AG10803 (cell line): ENCODE data around the gene AVL9.
"Not testable (repeated sequence)": the region's sequence is repeated elsewhere in the genome, so short reads cannot be mapped to it uniquely, and the experiment has no call there.

Experiments
- DNase-seq: peaks from one replicate; pipeline ENCODE4 v3.0.0; 2010; ENCODE audit warnings: low read depth
- H3K4me3 ChIP-seq: 2 replicates; pipeline ENCODE4 v1.5.1; 2011; ENCODE audit warnings: mild to moderate bottlenecking, low read length, control low read depth
- CTCF ChIP-seq: conservative IDR thresholded peaks from 2 replicates; pipeline ENCODE4 v1.5.1; 2011; ENCODE audit warnings: mild to moderate bottlenecking, low read length, control low read depth, inconsistent platforms

The AVL9 gene

GRCh38 chr7:32609463-32609862, 114.2 kb downstream of the AVL9 start:
- DNase-seq, result no peak
- TF ChIP-seq CTCF, result no peak

GRCh38 chr7:32611201-32612099, 116.2 kb downstream of the AVL9 start:
- DNase-seq, result peak; percentile 50
- no peak for TF ChIP-seq CTCF
- H3K4me3 ChIP-seq, result no peak overlapping the region

More at GRCh38 chr7:32609463-32609862, 114.2 kb downstream of the AVL9 start:
- H3K4me3 ChIP-seq, result no peak overlapping the region

GRCh38 chr7:32616625-32617024, 121.3 kb downstream of the AVL9 start:
- peak; percentile 93 for DNase-seq
- no peak for TF ChIP-seq CTCF

GRCh38 chr7:32618470-32618869, 123.2 kb downstream of the AVL9 start:
- DNase-seq, result no peak
- no peak overlapping the region for H3K4me3 ChIP-seq
- TF ChIP-seq CTCF, result no peak

More at GRCh38 chr7:32616625-32617024, 121.3 kb downstream of the AVL9 start:
- H3K4me3 ChIP-seq, result no peak overlapping the region

- DNase-seq, result no peak
- H3K4me3 ChIP-seq, result no peak overlapping the region
- TF ChIP-seq CTCF, result no peak
These were observed 123.7 kb downstream of the AVL9 start for GRCh38 chr7:32618987-32619386.

- not testable (repeated sequence) for DNase-seq, H3K4me3 ChIP-seq
These were observed 124.1 kb downstream of the AVL9 start for GRCh38 chr7:32619416-32619815.

GRCh38 chr7:32631021-32631420, 135.7 kb downstream of the AVL9 start:
- TF ChIP-seq CTCF, result no peak
- H3K4me3 ChIP-seq, result no peak overlapping the region
- no peak for DNase-seq

GRCh38 chr7:32631590-32632497, 136.6 kb downstream of the AVL9 start:
- not testable (repeated sequence) for H3K4me3 ChIP-seq, DNase-seq

GRCh38 chr7:32633446-32633845, 138.2 kb downstream of the AVL9 start:
- DNase-seq, H3K4me3 ChIP-seq: not testable (repeated sequence)

GRCh38 chr7:32634798-32635393, 139.6 kb downstream of the AVL9 start:
- not testable (repeated sequence) for H3K4me3 ChIP-seq, DNase-seq
